Right cardiac atrium (tissue), 5 donors: ENCODE data around the gene APPL1. TPM values are rescaled to one million over a fixed set of nuclear protein-coding genes. Genes with fewer than 3 reads are reported as not detected.
"Not testable (repeated sequence)": the region's sequence is repeated elsewhere in the genome, so short reads cannot be mapped to it uniquely, and the experiment has no call there.

Experiments used
- ATAC-seq, 2 donors: fragments of 200-7000 bp; cut with Tn5 transposase; one replicate each; pipeline versions ENCODE4 v1.8.0 to v1.9.1; 2020; ENCODE audit warnings: moderate library complexity in 2 of 2, mild to moderate bottlenecking in 1 of 2
- DNase-seq, 3 donors: peaks; one replicate each; pipeline ENCODE4 v3.0.0-alpha.2; 2020
- H3K27ac ChIP-seq: one replicate; pipeline ENCODE4 v1.5.1; 2013; ENCODE audit warnings: mild to moderate bottlenecking, low read length, control low read depth, moderate library complexity
- H3K27me3 ChIP-seq: one replicate; pipeline ENCODE4 v1.6.1; 2013; ENCODE audit not compliant: control insufficient read depth, insufficient read depth
- H3K4me1 ChIP-seq: one replicate; pipeline ENCODE4 v1.6.1; 2013; ENCODE audit warnings: low read length; ENCODE audit not compliant: control insufficient read depth, insufficient read depth
- H3K4me3 ChIP-seq: one replicate; pipeline ENCODE4 v1.5.1; 2013; ENCODE audit warnings: low read length, control low read depth
- H3K9me3 ChIP-seq: one replicate; pipeline ENCODE4 v1.6.1; 2013; ENCODE audit warnings: low read length; ENCODE audit not compliant: control insufficient read depth
- WGBS: extraction: QIAGEN DNeasy Blood & Tissue Kit; methylation state at CpG from one replicate; pipeline ENCODE4 v1.1.7; 2013; 5-methylcytosine and 5-hydroxymethylcytosine counted together
- intact Hi-C, 4 donors: fragments of 100-400 bp; cut with DNase I; formaldehyde crosslinking; loops; one replicate each; pipeline versions ENCODE4 v1.11.0 to v1.14.0; 2022 to 2023
- polyA plus RNA-seq: library from polyadenylated mRNA; stranded (reverse); fragments of 200-250 nt; gene quantifications from one replicate; pipeline ENCODE4 v1.2.3, GENCODE V29; 2013
- total RNA-seq, 4 donors: library from RNA; stranded (reverse); fragmentation: NEBNext Ultra II Directional; extraction: Animal tissue kit (Norgen Biotek cat#: 25700); gene quantifications; one replicate each; pipeline ENCODE4 v1.2.1, GENCODE V29; 2021
- donor health status: healthy with polysubstance abuse.
- donor health status: DM: no; HTN: yes; CAD: no.
- donor health status: DM: no; HTN: no; CAD: no.
- donor health status: DM: no; HTN: yes; CAD: no; lungs with severe emphysema.
- donor health status: DM: yes; HTN: yes; CAD: no.

The APPL1 gene
- total and polyA plus RNA-seq, 5 donors: 12.5 to 39.5 (median 37.2) TPM

DNA sequence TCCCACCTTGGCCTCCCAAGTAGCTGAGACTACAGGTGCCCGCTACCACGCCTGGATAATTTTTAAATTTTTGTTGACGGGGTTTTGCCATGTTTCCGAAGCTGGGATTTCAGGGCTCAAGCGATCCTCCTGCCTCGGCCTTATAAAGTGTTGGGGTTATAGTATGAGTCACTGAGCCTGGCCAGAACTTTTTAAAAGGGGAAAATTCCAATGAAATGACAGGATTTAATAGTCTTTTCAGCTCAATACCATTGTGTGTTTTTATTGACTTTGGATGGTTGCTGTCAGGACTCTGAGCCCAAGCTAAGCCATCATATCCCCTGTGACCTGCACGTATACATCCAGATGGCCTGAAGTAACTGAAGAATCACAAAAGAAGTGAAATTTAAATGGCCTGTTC is 76.0 kb downstream of the APPL1 start:
- H3K27me3 ChIP-seq, intact Hi-C loops, H3K9me3 ChIP-seq, H3K27ac ChIP-seq, DNase-seq, H3K4me1 ChIP-seq, H3K4me3 ChIP-seq, ATAC-seq: not testable (repeated sequence)
- 90% methylated on average over 7 of the region's 7 CpGs for WGBS

DNA sequence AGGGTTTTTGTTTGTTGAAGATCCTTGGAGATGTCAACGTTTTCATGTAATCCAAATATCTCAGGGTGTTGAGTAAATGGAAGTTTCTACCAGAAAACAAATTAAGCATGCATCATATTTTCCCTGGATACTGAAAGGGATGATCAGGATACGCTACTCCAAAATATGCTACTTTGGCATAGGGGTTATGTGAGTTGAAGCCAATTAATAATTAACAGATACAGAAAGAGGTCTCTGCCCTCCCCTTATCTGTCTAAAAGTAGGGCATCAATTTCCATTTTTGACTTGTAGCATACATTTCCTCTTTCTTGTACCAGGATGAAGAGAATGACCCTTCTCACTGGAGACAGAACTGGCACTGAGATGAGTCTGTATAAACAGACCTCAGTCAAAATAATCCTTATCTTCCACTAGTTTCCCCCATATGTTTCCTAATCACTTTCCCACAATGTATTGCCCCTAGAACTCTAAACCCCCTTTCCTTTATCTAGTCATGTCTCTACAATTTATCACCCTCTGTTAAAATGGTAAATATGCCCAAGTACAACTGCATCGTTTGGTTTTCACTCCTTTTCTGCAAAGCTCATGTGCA is 82.3 kb downstream of the APPL1 start:
- Histone ChIP-seq H3K4me1 (no peaks in the 10 kb centered on the region), H3K9me3 (no peaks in the 10 kb centered on the region), H3K27me3 (no peaks in the 10 kb centered on the region), H3K4me3 (no peak overlapping the region), H3K27ac (no peak overlapping the region)
- ATAC-seq (no peak), DNase-seq (no peak)
- intact Hi-C loops: no loop called here
- 39% methylated on average over 3 of the region's 3 CpGs for WGBS

DNA sequence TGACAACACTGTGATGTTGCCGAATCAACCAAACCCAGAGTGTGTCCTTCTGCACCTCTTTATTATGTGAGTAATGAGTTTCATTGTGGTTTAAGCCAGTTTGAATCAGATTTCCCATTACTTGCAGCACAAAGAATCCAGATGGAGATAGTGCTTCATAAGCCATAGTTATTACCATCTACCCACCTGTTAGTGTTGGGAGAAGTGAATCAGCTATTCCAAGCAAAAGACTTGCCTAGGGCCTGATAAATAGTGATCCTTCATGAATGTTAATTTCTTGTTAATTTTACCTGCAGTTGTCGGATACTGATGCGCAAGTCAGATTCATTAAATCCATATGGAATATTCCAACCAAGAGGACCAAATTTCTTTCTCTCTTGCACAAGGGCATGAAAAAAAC is 86.7 kb downstream of the APPL1 start:
- H3K9me3 ChIP-seq: no peaks in the 10 kb centered on the region
- ATAC-seq: no peak
- WGBS: 96% methylated on average over 3 of the region's 3 CpGs
- no peak overlapping the region for H3K4me3 ChIP-seq
- no peaks in the 10 kb centered on the region for H3K27me3 ChIP-seq
- H3K4me1 ChIP-seq: no peaks in the 10 kb centered on the region
- H3K27ac ChIP-seq: no peak overlapping the region
- intact Hi-C loops: no loop called here
- DNase-seq: no peak

Other genes starting within 250 kb of the APPL1 start
- gene SPATA12, start 167.1 kb upstream of the APPL1 start, total RNA-seq: not detected
- 0.02 TPM for gene SPATA12, start 167.1 kb upstream of the APPL1 start, polyA plus RNA-seq
- gene IL17RD, start 62.4 kb upstream of the APPL1 start, total RNA-seq: 1 to 10 TPM; 1.5 to 2.8 (median 2.3) TPM
- gene IL17RD, start 62.4 kb upstream of the APPL1 start, polyA plus RNA-seq: 0.59 TPM
- gene HESX1, start 27.8 kb upstream of the APPL1 start, total RNA-seq: under 1 TPM in 2 of 4 donors, not detected in 2; 0.34 to 0.38 TPM
- gene HESX1, start 27.8 kb upstream of the APPL1 start, polyA plus RNA-seq: 0.63 TPM
- 1 to 10 TPM in 2 of 4 donors, under 1 TPM in 1, not detected in 1; 0.26 to 1.8 (median 1.3) TPM for gene ASB14, start 65.0 kb downstream of the APPL1 start, total RNA-seq
- gene ASB14, start 65.0 kb downstream of the APPL1 start, polyA plus RNA-seq: 0.57 TPM